GDM1 (cell line): ENCODE data around the gene SLC4A7.
"Not testable (repeated sequence)": the region's sequence is repeated elsewhere in the genome, so short reads cannot be mapped to it uniquely, and the experiment has no call there.

Experiments
- DNase-seq: peaks from one replicate; lab custom pipeline; 2025; lab: John Stamatoyannopoulos, UW

The SLC4A7 gene

DNA sequence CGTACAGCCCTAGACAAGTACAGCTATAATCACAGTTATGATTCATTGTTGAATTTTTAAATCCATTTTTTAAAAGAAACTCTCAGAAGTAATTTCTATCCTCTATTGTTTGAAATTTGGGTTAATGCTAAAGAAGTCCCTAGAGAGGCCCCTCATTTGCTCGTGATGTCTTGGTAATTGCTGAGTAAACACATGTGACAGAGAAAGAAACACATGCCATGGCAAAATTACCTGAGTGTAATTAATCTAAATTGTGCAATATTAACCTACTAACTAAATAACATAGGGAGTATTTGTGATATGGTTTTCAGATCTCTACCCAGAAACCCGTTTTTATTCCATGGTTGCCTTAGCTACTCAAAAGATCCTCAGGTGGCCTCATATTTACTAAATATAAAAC, 125.8 kb downstream of the SLC4A7 start:
- no peak for DNase-seq

DNA sequence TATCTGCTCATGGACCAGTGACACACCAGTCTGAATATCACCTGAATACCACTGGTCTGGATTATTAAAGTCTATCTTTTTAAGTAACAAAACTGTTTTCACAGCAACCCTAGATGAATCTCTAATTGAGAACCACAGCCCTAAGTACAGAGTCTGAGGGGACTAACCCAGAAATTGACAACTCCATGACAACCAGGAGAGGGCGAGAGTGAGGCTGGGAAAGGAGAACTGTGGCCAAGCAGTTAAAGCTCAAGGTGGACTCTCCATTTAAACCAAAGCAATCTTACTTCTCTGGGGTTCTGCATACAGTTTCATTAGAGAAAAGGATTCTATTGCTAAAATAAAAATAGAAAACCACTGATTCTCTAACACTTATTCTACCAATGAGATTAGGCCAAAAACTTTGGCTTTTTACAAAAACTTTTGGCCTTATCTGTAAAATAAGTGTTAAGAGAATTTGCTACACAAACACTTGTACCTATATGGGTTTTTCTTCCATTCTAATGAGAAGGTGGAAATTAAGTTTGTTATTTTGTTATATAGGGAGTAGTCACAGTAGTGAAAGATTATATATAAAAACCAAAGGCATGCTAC, 126.4 kb downstream of the SLC4A7 start:
- peak; percentile 17 for DNase-seq

DNA sequence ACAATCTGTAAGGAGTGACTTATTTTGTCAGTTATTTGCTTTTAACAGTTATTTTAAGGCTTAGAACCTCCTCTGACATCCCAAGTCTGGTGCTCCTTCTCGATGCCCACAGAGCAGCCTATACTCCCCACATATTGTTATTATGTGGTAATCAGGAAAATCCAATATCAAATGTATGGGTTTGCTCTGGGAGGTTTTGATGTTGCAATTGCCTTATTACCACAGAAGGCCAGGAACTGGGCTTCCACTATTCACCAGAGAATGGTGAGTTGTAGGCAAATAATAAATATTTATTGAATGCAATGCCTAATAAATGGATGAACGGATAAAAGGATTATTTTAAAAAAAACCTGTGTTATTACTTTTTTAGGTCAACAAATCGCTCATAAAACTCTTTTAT, 127.2 kb downstream of the SLC4A7 start:
- DNase-seq = no peak

GRCh38 chr3:27354588-27355203, 129.5 kb downstream of the SLC4A7 start:
- DNase-seq = no peak

DNA sequence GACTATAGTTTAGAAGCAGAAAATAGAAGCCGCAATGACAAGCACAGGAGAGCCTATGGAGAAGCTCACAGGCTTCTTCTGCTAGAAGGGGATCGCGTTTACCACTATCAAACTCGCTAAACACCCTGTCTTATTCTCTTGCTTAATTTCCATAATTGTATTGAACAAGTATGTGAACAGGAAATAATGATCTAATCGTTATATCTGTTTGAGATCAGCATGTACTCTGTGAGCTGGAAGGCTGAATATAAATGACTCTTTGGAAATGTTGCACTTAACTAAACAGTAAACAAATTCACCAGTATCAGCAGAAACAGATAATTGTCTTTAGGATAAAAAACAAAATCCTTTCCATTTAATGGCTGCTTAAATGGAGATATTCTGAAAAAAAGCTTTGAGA, 130.0 kb downstream of the SLC4A7 start:
- no peak for DNase-seq

DNA sequence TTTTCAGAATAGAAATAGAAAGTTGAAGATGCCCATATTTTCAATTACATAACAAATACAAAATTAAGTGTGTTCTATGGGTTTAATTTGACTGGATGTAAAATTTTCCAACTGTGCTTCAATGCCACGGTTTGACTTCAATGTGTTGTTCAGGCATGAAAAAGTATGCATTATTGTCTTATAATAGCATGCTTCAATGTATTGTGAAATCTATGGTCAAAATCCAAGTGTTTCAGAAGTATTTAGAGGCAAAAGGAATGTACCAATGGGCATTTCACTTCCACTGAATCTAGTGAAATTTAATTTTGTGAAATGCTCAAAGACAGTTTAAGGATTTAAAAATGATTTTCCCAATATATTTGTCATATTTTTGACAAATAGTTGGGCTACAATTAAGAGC, 131.0 kb downstream of the SLC4A7 start:
- no peak for DNase-seq

DNA sequence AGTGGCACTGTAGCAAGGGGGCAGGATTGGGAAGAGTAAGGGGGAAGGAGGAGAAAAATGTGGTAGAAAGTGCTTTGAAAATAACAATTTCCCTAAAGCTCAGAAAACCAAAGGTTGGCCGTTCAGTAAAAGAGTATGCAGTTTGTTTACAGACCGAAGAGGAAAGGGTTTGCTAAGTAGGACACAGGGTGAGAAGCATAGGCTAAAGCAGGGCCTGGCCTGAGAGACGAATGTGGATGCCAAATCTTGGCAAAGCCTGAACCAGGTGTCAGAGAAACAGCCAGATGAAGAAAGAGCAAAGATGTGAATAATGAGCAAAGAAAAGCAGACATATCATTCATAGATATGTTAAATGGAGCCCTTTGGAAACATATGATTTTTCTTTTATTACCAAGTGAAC, 132.1 kb downstream of the SLC4A7 start:
- no peak for DNase-seq

GRCh38 chr3:27349832-27350231, 134.4 kb downstream of the SLC4A7 start:
- no peak for DNase-seq

- DNase-seq = no peak
These were observed 138.0 kb downstream of the SLC4A7 start for GRCh38 chr3:27345959-27346865.

GRCh38 chr3:27345493-27345892, 138.7 kb downstream of the SLC4A7 start:
- DNase-seq = no peak

- DNase-seq = no peak
These were observed 139.1 kb downstream of the SLC4A7 start for GRCh38 chr3:27345045-27345444.

- DNase-seq = no peak
These were observed 140.0 kb downstream of the SLC4A7 start for GRCh38 chr3:27344192-27344591.

DNA sequence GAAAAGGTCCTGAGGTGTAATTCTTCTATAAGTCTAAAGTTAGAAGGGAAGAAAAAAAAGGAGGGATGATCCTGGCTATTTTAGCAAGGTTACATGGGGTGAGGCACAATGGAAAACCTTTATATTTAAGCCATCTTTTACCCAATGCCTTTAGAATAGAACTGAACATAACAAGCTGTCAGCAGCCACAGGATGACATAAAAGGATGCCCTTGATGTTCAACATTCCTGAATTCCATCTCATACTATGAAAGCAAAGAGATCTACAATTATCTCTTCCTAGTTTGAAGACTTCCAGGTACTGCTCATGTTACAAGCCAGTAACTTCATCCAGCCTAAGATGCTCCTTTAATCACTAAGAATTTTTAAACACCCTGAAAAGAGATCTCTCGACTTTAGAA, 141.9 kb downstream of the SLC4A7 start:
- DNase-seq = no peak

DNA sequence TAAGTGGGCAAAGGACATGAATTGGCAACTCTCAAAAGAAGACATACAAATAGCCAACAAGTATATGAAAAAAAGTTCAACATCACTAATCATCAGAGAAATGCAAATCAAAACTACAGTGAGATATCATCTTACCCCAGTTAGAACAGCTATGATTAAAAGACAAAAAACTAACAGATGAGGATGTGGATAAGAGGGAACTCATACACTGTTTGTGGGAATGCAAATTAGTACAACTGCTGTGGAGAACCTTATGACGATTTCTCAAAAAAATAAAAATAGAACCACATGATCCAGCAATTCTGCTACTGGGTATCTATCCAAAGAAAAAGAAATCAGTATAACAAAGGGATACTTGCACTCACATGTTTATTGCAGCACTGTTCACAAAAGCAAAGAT, 143.7 kb downstream of the SLC4A7 start:
- no peak for DNase-seq

DNA sequence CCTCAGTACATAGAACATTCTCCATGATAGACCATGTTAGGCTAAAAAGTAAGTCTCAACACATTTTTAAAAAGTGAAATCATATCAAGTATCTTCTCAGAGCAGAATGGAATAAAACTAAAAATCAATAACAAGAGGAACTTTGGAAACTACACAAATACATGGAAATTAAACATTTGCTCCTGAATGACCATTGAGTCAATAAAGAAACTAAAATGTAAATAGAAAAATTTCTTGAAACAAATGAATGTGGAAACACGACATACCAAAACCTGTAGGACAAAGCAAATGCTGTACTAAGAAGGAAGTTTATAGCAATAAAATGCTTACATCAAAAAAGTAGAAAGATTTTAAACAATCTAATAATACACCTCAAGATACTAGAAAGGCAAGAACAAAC, 148.6 kb downstream of the SLC4A7 start:
- no peak for DNase-seq

DNA sequence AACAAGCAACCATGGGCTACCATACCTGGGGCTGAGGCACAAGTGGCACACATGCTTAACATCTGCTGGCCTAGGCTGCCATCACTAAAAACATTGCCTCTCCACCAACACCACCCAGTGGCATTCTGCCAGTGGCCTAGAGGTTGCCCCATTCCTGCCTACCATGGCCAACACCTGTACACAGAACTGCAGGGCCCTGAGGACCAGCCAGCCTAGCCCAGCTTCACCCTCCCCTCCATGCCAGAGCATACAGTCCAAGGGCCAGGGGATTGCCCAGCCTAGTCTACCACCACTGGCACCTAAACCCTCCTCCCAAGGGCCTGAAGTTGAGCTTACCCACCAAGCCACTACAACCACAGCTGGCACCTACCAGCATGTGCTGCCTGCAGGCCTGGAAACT, 150.3 kb downstream of the SLC4A7 start:
- DNase-seq = no peak

DNA sequence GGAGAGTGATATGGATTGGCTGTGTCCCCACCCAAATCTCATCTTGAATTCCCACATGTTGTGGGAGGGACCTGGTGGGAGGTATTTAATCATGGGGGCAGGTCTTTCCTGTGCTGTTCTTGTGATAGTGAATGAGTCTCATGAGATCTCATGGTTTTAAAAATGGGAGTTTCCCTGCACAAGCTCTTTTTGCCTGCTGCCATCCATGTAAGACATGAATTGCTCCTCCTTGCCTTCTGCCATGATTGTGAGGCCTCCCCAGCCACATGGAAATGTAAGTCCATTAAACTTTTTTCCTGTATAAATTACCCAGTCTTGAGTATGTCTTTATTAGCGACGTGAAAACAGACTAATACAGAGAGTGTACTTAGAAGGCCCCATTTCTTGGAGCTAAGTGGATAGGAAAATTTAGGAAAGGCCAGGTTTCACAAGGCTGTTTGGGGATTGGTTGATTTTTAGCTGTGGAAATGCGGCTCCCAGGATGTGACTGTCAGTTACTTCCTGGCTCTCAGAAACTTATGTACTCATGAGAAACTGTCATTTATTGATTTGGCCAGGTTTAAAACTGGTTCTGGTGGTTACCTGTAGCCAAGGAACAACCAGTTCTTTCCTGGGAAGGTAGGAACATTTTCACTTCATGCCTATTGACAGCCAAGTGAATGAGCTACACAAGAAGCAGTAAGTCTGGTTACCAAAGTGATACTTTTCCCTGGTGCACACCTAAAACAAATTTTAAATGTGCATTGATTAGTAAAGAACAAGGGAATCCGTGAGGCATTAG, 155.0 kb downstream of the SLC4A7 start:
- not testable (repeated sequence) for DNase-seq

DNA sequence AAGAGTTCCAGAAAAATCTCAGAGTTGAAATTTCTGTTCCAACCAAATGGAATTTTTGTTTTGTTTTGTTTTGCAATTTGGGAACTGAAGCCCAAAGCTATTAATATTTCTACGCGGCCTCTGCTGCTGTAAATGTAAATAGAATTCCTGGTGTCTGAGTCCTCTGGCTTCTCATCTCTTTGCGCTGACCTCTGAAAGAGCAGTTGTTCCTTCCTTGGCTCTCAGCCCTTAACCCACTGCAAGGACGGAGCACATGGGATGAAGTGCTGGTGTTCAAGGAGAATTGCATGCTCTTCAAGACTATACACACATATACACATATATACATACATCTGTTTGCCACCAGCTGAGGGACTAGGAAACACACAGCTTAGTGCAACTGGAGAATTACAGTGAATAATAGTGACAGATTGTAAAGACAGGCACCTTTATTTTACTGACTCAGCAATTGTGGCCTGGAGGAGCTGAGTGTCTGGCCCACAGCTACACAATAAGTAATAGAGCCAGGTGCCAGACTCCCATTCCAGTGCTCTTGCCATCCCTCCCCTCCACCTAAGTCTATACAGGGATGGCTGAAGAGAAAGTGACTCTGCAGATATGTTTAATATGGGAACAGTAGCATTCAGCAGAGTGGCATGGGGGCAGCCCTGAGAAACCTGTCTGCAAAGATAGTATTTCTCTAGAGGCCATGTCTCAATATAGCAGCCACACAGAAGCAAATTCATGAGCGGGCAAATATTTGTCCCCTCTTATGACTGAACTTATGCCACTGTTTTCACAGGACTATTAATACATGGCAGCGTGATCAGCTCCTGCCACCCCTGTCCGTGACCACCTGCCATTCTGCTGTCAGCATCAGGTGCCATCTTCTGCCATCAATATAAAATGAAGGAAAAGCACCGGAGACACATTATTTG, 157.3 kb downstream of the SLC4A7 start:
- no peak for DNase-seq

DNA sequence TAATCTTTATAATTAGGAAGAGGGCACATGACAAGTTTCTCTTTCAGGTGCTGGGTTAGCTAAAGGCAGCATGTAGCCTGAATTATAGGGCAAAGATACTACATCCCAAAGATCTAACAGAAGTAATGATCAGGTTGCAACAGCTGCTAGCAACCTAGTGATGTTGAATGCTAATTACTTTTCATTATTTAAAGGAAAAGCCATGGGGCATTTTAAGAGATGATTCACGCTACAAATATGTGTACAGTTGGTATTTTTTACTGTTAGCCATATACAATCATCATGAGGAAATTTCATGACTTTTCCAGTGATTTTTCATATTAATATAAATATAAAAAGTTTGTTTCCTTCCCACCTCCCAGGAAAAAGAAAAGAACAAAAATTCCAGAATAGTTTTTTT, 158.0 kb downstream of the SLC4A7 start:
- no peak for DNase-seq

GRCh38 chr3:27325419-27325818, 158.8 kb downstream of the SLC4A7 start:
- DNase-seq = no peak

- no peak for DNase-seq
These were observed 159.5 kb downstream of the SLC4A7 start for GRCh38 chr3:27324686-27325085.
